Glomerular visceral epithelial cell (primary cell): Measurements from ENCODE around the gene TRPV6.

Source experiments
- DNase-seq: peaks from one replicate; pipeline ENCODE4 v3.0.0-alpha.2; 2016; ENCODE audit errors: extremely low spot score

TRPV6 gene

DNA sequence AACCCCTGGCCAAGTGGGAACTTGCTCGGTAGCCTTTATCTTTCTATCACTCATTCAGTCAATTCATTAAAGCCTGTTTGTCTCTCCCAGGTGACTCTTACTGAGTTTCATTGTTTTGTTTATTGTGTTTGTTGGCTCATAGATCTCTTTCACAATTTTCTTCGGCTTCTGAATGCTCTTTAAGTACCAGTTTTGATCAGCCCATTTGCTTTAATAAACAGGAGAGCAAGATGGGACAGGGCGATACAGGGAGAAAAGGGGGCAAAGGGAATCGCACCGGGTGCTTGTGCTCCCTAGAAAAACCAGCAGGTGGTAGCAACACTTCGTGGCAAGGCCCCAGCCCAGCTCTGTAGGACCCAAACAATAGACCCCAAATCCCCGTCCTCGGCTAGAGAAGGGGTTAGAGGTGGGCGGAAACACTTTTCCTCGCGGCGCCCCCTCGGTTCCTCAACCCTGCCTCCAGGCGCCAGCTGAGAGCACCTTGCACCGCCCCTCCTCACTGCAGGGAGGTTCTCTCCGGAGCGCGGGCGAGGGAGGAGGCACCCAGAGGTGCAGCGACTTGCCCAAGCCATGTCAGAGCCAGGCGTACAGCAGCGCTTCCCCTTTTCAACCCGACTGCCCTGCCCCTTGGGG lies 31.7 kb downstream of the TRPV6 start:
- DNase-seq, result peak; percentile 42

DNA sequence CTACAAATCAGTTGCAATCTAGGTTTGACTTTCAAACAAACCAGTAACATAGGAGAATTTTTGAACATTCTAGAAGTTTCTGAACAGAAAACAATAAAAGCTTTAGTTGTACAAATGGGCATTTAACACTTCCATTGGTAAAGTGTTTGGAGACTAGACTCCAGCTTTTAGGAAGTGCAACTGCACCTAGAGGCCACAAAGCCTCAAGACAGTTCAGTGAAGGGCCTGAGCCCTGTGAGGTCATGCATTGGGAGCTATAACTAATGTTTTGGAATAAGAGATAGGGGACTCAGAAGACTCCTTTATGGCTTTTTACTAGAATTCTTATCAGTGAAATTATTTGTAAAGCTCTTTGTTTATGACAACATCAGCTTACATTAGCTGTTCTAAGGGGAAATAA lies 33.6 kb downstream of the TRPV6 start:
- no peak for DNase-seq

DNA sequence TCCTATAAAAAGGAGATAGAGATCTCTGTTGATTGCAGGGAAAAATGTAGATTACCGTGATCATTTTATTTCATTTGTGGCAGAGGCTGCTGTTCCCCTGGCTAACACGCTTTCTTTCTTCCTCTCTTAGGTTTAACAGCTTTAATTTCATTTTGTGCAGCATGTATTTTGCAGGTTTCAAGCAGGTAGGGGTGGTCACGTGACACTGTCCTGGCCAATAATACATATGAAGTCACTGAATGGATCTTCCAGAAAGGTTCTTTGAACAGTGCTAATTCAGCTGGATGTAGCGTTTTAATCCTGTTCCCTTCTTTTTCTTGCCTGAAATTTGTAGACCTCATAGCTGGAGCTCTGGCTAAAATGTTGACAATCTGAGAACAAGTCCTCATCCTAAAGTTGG lies 34.3 kb downstream of the TRPV6 start:
- DNase-seq, result no peak

- DNase-seq, result no peak
Observed at GRCh38 chr7:142847353-142847752, 38.2 kb downstream of the TRPV6 start.

DNA sequence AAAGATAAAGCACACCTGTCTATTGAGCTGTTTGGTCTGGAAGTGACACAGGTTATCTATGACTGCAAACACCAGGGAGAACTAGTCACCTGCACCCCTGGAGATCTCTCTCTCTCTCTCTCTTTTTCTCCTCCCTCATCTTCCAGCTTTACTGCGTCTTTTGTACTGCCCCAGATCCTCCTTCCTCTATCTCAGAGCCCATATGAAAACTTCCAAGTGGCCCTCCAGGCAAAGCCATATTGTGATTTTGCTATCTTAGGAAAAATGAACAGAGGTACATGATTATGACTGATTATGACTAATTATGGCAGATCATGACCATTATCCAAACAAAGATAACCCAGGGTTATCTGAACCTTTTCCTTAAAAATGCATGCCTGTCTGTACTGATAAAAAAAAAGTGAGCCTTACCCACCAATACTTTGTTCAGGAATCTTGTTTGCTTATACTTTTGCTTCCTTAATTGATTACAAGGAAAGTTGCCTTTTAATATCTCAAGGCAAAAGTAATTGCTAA lies 43.2 kb downstream of the TRPV6 start:
- no peak for DNase-seq

DNA sequence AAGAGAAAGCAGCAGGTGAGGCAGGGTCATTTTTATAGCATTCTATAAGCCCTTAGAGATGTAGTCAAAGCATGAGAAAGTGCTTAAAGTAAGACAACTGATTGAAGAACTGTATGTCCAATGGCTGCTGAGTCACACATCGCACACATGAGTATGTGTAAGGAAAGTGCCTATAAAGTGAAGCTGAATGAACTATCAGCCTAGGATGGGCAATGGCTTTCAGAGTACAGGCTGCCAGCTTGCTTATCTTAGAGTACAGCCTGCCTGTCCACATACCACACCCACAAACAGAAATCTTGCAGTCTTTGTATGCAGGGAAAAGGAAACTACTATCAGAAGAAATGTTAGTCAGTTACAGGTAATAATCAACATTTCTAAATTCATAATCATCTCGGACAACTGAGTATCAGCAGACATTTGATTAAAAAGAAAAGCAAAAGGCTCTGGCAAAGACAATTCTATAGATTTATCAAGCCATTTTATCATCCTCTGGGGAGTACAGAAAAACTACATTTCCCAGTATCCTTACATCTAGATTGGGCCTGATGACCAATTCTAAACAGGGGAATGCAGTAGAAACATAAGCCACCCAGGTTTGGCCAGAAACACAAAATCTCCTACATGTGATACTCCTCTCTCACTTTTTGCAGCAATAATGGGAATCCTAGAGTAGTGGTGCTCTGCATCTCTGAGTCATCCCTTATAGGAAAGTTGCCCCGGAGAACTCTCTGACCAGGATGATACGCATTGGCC lies 46.9 kb downstream of the TRPV6 start:
- no peak for DNase-seq

- no peak for DNase-seq
Observed at GRCh38 chr7:142836426-142836825, 49.1 kb downstream of the TRPV6 start.

GRCh38 chr7:142835487-142835886 lies 50.1 kb downstream of the TRPV6 start:
- no peak for DNase-seq

- no peak for DNase-seq
Observed at GRCh38 chr7:142833174-142834048, 52.1 kb downstream of the TRPV6 start.

- DNase-seq, result no peak
Observed at GRCh38 chr7:142832417-142832816, 53.1 kb downstream of the TRPV6 start.

DNA sequence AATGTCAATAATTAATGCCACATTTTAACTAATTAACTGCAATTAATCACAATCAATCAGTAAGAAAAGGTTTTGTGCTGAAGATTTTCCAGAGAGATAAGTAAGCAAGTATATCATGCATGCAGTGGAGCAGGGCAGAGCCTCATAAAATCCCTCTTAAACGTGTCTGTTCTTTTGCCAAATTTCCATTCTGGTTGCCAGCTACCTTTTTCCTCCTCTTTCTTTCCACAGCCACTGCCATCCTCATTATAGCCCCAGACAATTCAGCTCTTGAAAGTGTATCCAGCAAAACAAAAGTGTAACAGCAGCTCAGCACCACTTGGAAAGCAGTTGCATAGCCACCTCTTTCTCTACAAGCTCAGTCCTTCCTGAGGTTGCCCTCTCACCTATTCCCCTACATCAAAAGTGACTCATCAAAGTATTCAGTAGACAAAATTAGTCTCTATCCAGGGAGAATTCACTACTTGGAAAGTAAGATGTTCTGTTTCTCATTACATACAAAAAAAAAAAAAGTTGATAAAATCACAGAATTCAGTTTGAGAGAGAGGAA lies 57.5 kb downstream of the TRPV6 start:
- DNase-seq, result no peak

GRCh38 chr7:142822714-142823113 lies 62.8 kb downstream of the TRPV6 start:
- DNase-seq, result no peak
